ENCODE data around the gene SLA2.
"Not testable (repeated sequence)": the region's sequence is repeated elsewhere in the genome, so short reads cannot be mapped to it uniquely, and the experiment has no call there.

SLA2 gene

DNA sequence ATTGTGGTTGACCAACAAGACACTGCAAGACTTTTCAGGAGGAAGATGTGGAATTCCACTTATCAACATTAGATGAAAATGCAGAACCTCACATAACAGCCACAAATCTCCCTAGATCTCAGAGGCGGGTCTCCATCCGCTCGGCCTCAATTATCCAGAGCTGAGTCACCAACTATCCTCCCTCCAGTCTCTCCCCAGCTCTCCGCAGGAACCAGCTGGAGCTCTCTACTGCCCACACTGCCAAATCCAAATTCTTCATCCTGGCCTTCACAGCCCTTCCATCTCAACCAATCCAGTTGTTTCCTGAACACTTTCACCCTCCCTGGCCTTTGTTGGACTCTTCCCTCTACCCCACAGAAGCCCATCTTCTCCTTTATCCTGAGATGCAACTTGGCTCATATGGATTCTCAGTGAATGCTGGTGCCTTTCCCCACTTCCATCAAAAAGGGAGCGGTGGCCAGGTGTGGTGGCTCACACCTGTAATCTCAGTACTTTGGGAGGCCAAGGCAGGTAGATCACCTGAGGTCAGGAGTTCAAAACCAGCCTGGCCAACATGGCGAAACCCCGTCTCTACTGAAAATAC lies 76.1 kb downstream of the SLA2 start:
- Histone ChIP-seq H3K27ac (ENCODE audit: insufficient read depth, low read length, poor library complexity, severe bottlenecking) (no peak overlapping the region), H3K9me3 (ENCODE audit: control insufficient read depth, low read length) (no peaks in the 10 kb centered on the region), H3K36me3 (ENCODE audit: control insufficient read depth, insufficient read depth, low read length) (no peaks in the 10 kb centered on the region), H3K4me1 (ENCODE audit: control insufficient read depth, insufficient read depth, low read length, poor library complexity, severe bottlenecking) (peaks cover 11% of the 10 kb centered on the region), H3K27me3 (replicated peaks; ENCODE audit: control insufficient read depth, insufficient read depth, low read length, poor library complexity, severe bottlenecking) (no peaks in the 10 kb centered on the region), H3K4me3 (ENCODE audit: insufficient read depth, low read depth, low read length, poor library complexity, severe bottlenecking) (no peak overlapping the region)
- no peak for DNase-seq

- DNase-seq: no peak
- Histone ChIP-seq H3K4me1 (ENCODE audit: control insufficient read depth, insufficient read depth, low read length, poor library complexity, severe bottlenecking) (no peaks in the 10 kb centered on the region), H3K27ac (ENCODE audit: insufficient read depth, low read length, poor library complexity, severe bottlenecking) (no peak overlapping the region), H3K27me3 (replicated peaks; ENCODE audit: control insufficient read depth, insufficient read depth, low read length, poor library complexity, severe bottlenecking) (no peaks in the 10 kb centered on the region), H3K4me3 (ENCODE audit: insufficient read depth, low read depth, low read length, poor library complexity, severe bottlenecking) (no peak overlapping the region), H3K36me3 (ENCODE audit: control insufficient read depth, insufficient read depth, low read length) (no peaks in the 10 kb centered on the region), H3K9me3 (ENCODE audit: control insufficient read depth, low read length) (no peaks in the 10 kb centered on the region)
Observed at GRCh38 chr20:36565520-36565919, 80.5 kb downstream of the SLA2 start.

DNA sequence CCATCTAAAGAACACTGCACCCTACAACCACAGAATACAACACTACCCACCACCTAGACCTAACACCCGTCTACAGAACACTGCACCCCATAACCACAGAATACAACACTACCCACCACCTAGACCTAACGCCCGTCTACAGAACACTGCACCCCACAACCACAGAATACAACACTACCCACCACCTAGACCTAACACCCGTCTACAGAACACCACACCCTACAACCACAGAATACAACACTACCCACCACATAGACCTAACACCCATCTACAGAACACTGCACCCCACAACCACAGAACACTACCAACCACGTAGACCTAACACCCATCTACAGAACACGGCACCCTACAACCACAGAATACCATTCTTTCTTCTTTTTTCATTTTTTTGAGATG lies 81.3 kb downstream of the SLA2 start:
- H3K27ac ChIP-seq (ENCODE audit: insufficient read depth, low read length, poor library complexity, severe bottlenecking): not testable (repeated sequence)

GRCh38 chr20:36564078-36564725 lies 81.8 kb downstream of the SLA2 start:
- not testable (repeated sequence) for H3K9me3 ChIP-seq (ENCODE audit: control insufficient read depth, low read length); H3K36me3 ChIP-seq (ENCODE audit: control insufficient read depth, insufficient read depth, low read length); H3K4me3 ChIP-seq (ENCODE audit: insufficient read depth, low read depth, low read length, poor library complexity, severe bottlenecking); H3K27ac ChIP-seq (ENCODE audit: insufficient read depth, low read length, poor library complexity, severe bottlenecking); H3K4me1 ChIP-seq (ENCODE audit: control insufficient read depth, insufficient read depth, low read length, poor library complexity, severe bottlenecking); DNase-seq; H3K27me3 ChIP-seq (replicated peaks; ENCODE audit: control insufficient read depth, insufficient read depth, low read length, poor library complexity, severe bottlenecking)

More for the DNA sequence above, 81.3 kb downstream of the SLA2 start:
- DNase-seq; H3K4me1 ChIP-seq (ENCODE audit: control insufficient read depth, insufficient read depth, low read length, poor library complexity, severe bottlenecking); H3K9me3 ChIP-seq (ENCODE audit: control insufficient read depth, low read length); H3K27me3 ChIP-seq (replicated peaks; ENCODE audit: control insufficient read depth, insufficient read depth, low read length, poor library complexity, severe bottlenecking); H3K4me3 ChIP-seq (ENCODE audit: insufficient read depth, low read depth, low read length, poor library complexity, severe bottlenecking); H3K36me3 ChIP-seq (ENCODE audit: control insufficient read depth, insufficient read depth, low read length): not testable (repeated sequence)

GRCh38 chr20:36563374-36563773 lies 82.6 kb downstream of the SLA2 start:
- Histone ChIP-seq H3K9me3 (ENCODE audit: control insufficient read depth, low read length) (no peaks in the 10 kb centered on the region), H3K27me3 (replicated peaks; ENCODE audit: control insufficient read depth, insufficient read depth, low read length, poor library complexity, severe bottlenecking) (no peaks in the 10 kb centered on the region), H3K4me1 (ENCODE audit: control insufficient read depth, insufficient read depth, low read length, poor library complexity, severe bottlenecking) (no peaks in the 10 kb centered on the region), H3K4me3 (ENCODE audit: insufficient read depth, low read depth, low read length, poor library complexity, severe bottlenecking) (no peak overlapping the region), H3K27ac (ENCODE audit: insufficient read depth, low read length, poor library complexity, severe bottlenecking) (no peak overlapping the region), H3K36me3 (ENCODE audit: control insufficient read depth, insufficient read depth, low read length) (no peaks in the 10 kb centered on the region)
- DNase-seq: no peak

- H3K4me3 ChIP-seq (ENCODE audit: insufficient read depth, low read depth, low read length, poor library complexity, severe bottlenecking): no peak overlapping the region
Observed at GRCh38 chr20:36562724-36563123, 83.3 kb downstream of the SLA2 start.

More at GRCh38 chr20:36562724-36563123, 83.3 kb downstream of the SLA2 start:
- no peaks in the 10 kb centered on the region for H3K27me3 ChIP-seq (replicated peaks; ENCODE audit: control insufficient read depth, insufficient read depth, low read length, poor library complexity, severe bottlenecking)
- no peak overlapping the region for H3K27ac ChIP-seq (ENCODE audit: insufficient read depth, low read length, poor library complexity, severe bottlenecking)
- H3K9me3 ChIP-seq (ENCODE audit: control insufficient read depth, low read length): no peaks in the 10 kb centered on the region
- H3K4me1 ChIP-seq (ENCODE audit: control insufficient read depth, insufficient read depth, low read length, poor library complexity, severe bottlenecking): no peaks in the 10 kb centered on the region
- H3K36me3 ChIP-seq (ENCODE audit: control insufficient read depth, insufficient read depth, low read length): no peaks in the 10 kb centered on the region
- no peak for DNase-seq

All from effector memory CD4-positive, alpha-beta T cell (primary cell).